Smooth muscle cell of bladder (primary cell): ENCODE data around the gene DCDC2. TPM values are rescaled to one million over a fixed set of nuclear protein-coding genes. Genes with fewer than 3 reads are reported as not detected.

Source experiments
- total RNA-seq: library from RNA; depleted of rRNA; stranded (reverse); fragments of >200 nt; gene quantifications from 2 replicates; pipeline ENCODE4 v1.2.3, GENCODE V29; 2014

DCDC2 gene
- 0.09 and 0.14 TPM in 2 replicates for total RNA-seq

DNA sequence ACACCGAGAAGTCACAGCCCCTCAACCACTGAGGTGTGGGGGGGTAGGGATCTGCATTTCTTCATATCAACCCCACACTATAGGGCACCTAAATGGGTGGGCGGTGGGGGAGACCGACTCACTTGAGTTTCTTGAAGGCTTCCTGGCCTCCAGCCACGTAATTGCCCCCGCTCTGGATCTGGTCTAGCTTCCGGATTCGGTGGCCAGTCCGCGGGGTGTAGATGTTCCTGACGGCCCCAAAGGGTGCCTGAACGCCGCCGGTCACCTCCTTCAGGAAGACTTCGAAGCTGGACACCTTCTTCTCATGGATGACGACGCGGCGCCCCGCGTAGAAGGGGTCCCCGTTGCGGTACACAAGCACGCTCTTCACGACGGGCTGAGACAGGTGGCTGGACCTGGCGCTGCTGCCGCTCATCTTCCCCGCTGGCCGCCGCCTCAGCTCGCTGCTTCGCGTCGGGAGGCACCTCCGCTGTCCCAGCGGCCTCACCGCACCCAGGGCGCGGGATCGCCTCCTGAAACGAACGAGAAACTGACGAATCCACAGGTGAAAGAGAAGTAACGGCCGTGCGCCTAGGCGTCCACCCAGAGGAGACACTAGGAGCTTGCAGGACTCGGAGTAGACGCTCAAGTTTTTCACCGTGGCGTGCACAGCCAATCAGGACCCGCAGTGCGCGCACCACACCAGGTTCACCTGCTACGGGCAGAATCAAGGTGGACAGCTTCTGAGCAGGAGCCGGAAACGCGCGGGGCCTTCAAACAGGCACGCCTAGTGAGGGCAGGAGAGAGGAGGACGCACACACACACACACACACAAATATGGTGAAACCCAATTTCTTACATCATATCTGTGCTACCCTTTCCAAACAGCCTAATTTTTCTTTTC lies at the start of gene DCDC2:
Gene DCDC2, minus strand, starts transcription at position 724 of the 883 bp plus-strand sequence. Its CDS starts 309 bp downstream, at position 415.

DNA sequence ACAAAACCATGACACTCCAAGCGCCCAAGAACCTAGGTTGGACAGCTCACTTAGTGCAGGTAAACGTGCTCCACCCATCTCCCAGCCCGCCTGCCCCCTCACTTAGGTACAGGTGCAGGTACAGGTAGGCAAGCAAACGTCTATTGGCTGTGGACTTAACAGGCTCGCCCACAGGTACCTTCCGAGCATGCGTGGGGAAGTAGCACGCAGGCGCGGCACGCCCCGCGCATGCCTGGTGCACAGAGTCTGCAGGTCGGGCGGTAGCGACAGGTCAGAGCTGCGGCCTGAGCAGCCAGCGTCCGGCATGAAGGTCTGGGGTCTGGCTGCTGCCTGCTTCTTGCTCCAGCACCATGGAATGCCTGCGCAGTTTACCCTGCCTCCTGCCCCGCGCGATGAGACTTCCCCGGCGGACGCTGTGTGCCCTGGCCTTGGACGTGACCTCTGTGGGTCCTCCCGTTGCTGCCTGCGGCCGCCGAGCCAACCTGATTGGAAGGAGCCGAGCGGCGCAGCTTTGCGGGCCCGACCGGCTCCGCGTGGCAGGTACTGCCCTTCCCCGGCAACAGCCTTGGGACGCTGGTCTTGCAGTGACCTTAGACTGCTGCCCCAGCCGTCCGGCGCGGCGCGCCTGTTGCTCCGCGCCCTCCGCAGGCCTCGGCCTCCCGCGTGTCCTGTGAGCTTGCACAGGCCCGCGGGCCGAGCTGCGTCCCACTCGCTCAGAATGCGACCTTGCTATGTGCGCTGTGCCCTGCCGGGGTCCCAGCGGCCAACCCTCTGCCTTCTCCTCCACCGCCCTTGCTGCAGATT lies 45.0 kb upstream of the DCDC2 start, which contains the start of gene MRS2:
Gene MRS2, plus strand, starts transcription at position 240 of the 804 bp plus-strand sequence. Its CDS starts 111 bp downstream, at position 351.

DNA sequence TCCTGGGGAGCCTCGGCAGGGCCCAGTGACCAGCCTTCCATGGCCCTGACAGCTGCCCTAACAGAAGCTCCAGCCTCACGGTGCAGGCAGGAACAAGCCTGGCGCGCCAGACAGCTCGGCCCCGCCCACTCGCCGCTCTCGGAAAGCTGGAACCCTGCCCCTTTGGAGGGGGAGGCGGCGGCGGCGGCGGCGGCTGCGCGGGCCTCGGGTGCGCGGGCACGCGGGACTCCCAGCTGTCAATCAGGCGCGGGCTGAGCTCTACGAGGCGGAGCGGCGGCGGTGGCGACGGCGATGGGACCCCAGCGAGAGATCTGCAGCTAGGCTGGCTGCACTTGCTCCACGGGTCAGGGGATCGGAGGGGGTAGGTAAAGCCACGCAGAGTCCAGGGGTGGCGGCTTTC lies 231.9 kb downstream of the DCDC2 start, which contains the start of gene NRSN1:
Gene NRSN1, plus strand, starts transcription at position 236 of the 400 bp plus-strand sequence. CDS start 8,113 bp downstream, outside the sequence.

Other genes with a start within 250 kb of the DCDC2 start
- not detected in 2 replicates for gene NRSN1, start 231.8 kb downstream of the DCDC2 start, total RNA-seq
- 10.8 and 12.5 TPM in 2 replicates for gene MRS2, start 44.9 kb upstream of the DCDC2 start, total RNA-seq
- gene GPLD1, start 131.5 kb upstream of the DCDC2 start, total RNA-seq = 0.14 and 0.28 TPM in 2 replicates
- gene ALDH5A1, start 136.9 kb upstream of the DCDC2 start, total RNA-seq = 0.28 and 0.65 TPM in 2 replicates